Uterus (tissue), 2 donors: ENCODE data around the gene OST4.

Source experiments
- CTCF ChIP-seq, 4 experiments: fragments of 200-600 bp in 2 of 4; fragments of 450-650 bp in 2 of 4; sonication (generic) in 2 of 4; IDR thresholded peaks; one replicate each; pipeline ENCODE4 v1.5.1; 2016 to 2019; ENCODE audit warnings: antibody characterized with exemption in 4 of 4, mild to moderate bottlenecking in 2 of 4, moderate library complexity in 1 of 4
- POLR2A ChIP-seq, 2 donors: fragments of 450-650 bp; IDR thresholded peaks; one replicate each; pipeline ENCODE4 v1.6.1; 2016; ENCODE audit warnings: antibody characterized with exemption in 2 of 2, mild to moderate bottlenecking in 1 of 2, moderate library complexity in 1 of 2

GRCh38 chr2:27059141-27059820, 12.2 kb downstream of the OST4 start:
- TF ChIP-seq CTCF (IDR thresholded peaks at IDR 0.05): no peak
- no peak for TF ChIP-seq POLR2A (IDR thresholded peaks at IDR 0.05)
